Measurements from ENCODE around the gene NAMPT. TPM values are rescaled to one million over a fixed set of nuclear protein-coding genes. Genes with fewer than 3 reads are reported as not detected.

The NAMPT gene
- total RNA-seq, 1 donor from 2014 or later = 184 TPM

- TF ChIP-seq, protein P1, sequence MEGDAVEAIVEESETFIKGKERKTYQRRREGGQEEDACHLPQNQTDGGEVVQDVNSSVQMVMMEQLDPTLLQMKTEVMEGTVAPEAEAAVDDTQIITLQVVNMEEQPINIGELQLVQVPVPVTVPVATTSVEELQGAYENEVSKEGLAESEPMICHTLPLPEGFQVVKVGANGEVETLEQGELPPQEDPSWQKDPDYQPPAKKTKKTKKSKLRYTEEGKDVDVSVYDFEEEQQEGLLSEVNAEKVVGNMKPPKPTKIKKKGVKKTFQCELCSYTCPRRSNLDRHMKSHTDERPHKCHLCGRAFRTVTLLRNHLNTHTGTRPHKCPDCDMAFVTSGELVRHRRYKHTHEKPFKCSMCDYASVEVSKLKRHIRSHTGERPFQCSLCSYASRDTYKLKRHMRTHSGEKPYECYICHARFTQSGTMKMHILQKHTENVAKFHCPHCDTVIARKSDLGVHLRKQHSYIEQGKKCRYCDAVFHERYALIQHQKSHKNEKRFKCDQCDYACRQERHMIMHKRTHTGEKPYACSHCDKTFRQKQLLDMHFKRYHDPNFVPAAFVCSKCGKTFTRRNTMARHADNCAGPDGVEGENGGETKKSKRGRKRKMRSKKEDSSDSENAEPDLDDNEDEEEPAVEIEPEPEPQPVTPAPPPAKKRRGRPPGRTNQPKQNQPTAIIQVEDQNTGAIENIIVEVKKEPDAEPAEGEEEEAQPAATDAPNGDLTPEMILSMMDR (IDR thresholded peaks at IDR 0.05) = no peak
- H3K9me3 ChIP-seq = no peaks in the 10 kb centered on the region
- no peak overlapping the region for H3K4me3 ChIP-seq
- DNase-seq (no peak), ATAC-seq (no peak)
- H3K4me1 ChIP-seq = no peaks in the 10 kb centered on the region
- intact Hi-C loops (cut with DNase I) = loop anchor here (10.0 kb wide), 1 partner anchor 160 kb away; no protein-coding TSS in a partner anchor
- H3K36me3 ChIP-seq = no peaks in the 10 kb centered on the region
- H3K27ac ChIP-seq = no peak overlapping the region
- H3K27me3 ChIP-seq = no peaks in the 10 kb centered on the region
These were observed 9.6 kb upstream of the NAMPT start for GRCh38 chr7:106294334-106294733.

GRCh38 chr7:106291247-106291646 is 6.5 kb upstream of the NAMPT start:
- Histone ChIP-seq H3K4me1 (no peaks in the 10 kb centered on the region), H3K9me3 (no peaks in the 10 kb centered on the region), H3K4me3 (no peak overlapping the region), H3K36me3 (no peaks in the 10 kb centered on the region), H3K27me3 (no peaks in the 10 kb centered on the region), H3K27ac (no peak overlapping the region)
- ATAC-seq = no peak
- DNase-seq = no peak
- TF ChIP-seq, protein P1 (IDR thresholded peaks at IDR 0.05) = no peak
- intact Hi-C loops (cut with DNase I) = loop anchor here (10.0 kb wide), 1 partner anchor 164 kb away; no protein-coding TSS in a partner anchor

DNA sequence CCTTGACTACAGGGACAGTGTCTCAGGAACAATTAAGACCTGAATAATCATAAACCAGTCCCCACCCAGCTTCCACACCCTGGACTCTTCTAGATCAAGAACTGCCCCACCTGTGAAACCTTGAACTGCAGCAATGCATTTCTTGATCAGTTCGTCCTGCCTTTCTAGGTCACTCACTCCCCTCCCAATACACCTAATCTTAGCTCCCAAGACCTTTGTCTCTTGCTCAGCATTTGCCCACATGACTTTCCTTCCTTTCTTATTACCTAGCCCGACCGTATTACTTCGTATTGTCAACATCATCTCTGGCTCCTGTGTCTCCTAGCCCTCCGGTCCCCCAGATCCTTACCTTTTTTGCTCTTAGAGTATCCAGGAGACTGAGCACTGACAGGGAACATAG is 5.5 kb upstream of the NAMPT start:
- H3K27ac ChIP-seq = no peak overlapping the region
- H3K36me3 ChIP-seq = no peaks in the 10 kb centered on the region
- no peaks in the 10 kb centered on the region for H3K27me3 ChIP-seq
- no peak overlapping the region for H3K4me3 ChIP-seq
- ATAC-seq (no peak), DNase-seq (no peak)
- no peaks in the 10 kb centered on the region for H3K9me3 ChIP-seq
- TF ChIP-seq, protein P1 (IDR thresholded peaks at IDR 0.05) = no peak
- intact Hi-C loops (cut with DNase I) = loop anchor here (10.0 kb wide), 1 partner anchor 164 kb away; no protein-coding TSS in a partner anchor
- no peaks in the 10 kb centered on the region for H3K4me1 ChIP-seq

- TF ChIP-seq, protein P1 (IDR thresholded peaks at IDR 0.05) = no peak
These were observed 5.1 kb upstream of the NAMPT start for GRCh38 chr7:106289848-106290247.

GRCh38 chr7:106288263-106288662 is 3.5 kb upstream of the NAMPT start:
- TF ChIP-seq, protein P1 (IDR thresholded peaks at IDR 0.05) = no peak
- H3K9me3 ChIP-seq = no peaks in the 10 kb centered on the region
- no peaks in the 10 kb centered on the region for H3K36me3 ChIP-seq
- intact Hi-C loops (cut with DNase I) = no loop called here
- no peak overlapping the region for H3K4me3 ChIP-seq
- H3K27ac ChIP-seq = no peak overlapping the region
- peaks cover 2% of the 10 kb centered on the region for H3K4me1 ChIP-seq
- ATAC-seq = no peak
- H3K27me3 ChIP-seq = no peaks in the 10 kb centered on the region
- no peak for DNase-seq

More at GRCh38 chr7:106289848-106290247, 5.1 kb upstream of the NAMPT start:
- no peak for DNase-seq
- H3K9me3 ChIP-seq = no peaks in the 10 kb centered on the region
- H3K4me3 ChIP-seq = no peak overlapping the region
- intact Hi-C loops (cut with DNase I) = loop anchor here (10.0 kb wide), 1 partner anchor 165 kb away; no protein-coding TSS in a partner anchor
- no peaks in the 10 kb centered on the region for H3K27me3 ChIP-seq
- H3K4me1 ChIP-seq = no peaks in the 10 kb centered on the region
- no peak overlapping the region for H3K27ac ChIP-seq
- no peaks in the 10 kb centered on the region for H3K36me3 ChIP-seq
- ATAC-seq = no peak

DNA sequence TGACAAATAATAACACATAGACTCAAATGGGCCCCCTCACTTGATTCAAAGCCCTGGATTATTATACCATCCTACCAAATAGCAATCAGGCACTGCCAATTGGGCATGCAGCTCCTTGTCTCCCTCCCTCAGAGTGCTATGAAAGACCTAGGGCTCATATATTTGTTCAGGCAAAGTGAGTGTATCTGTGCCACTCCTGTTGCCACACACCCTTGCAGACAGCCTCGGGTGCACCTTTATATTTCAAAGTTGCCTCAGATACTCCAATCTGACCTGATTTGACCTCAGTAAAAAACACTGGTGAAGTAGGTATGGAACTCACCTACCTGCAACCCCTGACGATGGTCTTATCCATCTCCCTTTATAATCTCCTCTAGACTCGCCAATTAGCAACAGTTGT is 3.0 kb upstream of the NAMPT start:
- Histone ChIP-seq H3K27me3 (no peaks in the 10 kb centered on the region), H3K9me3 (no peaks in the 10 kb centered on the region), H3K27ac (no peak overlapping the region), H3K4me1 (peaks cover 7% of the 10 kb centered on the region), H3K36me3 (no peaks in the 10 kb centered on the region), H3K4me3 (no peak overlapping the region)
- DNase-seq = no peak
- intact Hi-C loops (cut with DNase I) = no loop called here
- TF ChIP-seq, protein P1 (IDR thresholded peaks at IDR 0.05) = no peak
- no peak for ATAC-seq

Data from upper lobe of right lung (tissue), 1 donor.